VCaP (cell line): ENCODE data around the gene RALGDS.

Experiments
- H3K27ac ChIP-seq: fragments of 450-650 bp; 2 replicates; pipeline ENCODE4 v1.5.1; 2017
- CTCF ChIP-seq: fragments of 450-650 bp; conservative IDR thresholded peaks from 2 replicates; pipeline ENCODE4 v1.5.1; 2017; ENCODE audit warnings: mild to moderate bottlenecking, moderate library complexity

RALGDS gene

GRCh38 chr9:133116346-133117231, 4.5 kb downstream of the RALGDS start:
- no peak for TF ChIP-seq CTCF
- peak overlapping the region; percentile 96; the same call in 1 of the 2 replicates for H3K27ac ChIP-seq

GRCh38 chr9:133115604-133116345, 5.3 kb downstream of the RALGDS start:
- H3K27ac ChIP-seq, result peak overlapping the region; percentile 96

DNA sequence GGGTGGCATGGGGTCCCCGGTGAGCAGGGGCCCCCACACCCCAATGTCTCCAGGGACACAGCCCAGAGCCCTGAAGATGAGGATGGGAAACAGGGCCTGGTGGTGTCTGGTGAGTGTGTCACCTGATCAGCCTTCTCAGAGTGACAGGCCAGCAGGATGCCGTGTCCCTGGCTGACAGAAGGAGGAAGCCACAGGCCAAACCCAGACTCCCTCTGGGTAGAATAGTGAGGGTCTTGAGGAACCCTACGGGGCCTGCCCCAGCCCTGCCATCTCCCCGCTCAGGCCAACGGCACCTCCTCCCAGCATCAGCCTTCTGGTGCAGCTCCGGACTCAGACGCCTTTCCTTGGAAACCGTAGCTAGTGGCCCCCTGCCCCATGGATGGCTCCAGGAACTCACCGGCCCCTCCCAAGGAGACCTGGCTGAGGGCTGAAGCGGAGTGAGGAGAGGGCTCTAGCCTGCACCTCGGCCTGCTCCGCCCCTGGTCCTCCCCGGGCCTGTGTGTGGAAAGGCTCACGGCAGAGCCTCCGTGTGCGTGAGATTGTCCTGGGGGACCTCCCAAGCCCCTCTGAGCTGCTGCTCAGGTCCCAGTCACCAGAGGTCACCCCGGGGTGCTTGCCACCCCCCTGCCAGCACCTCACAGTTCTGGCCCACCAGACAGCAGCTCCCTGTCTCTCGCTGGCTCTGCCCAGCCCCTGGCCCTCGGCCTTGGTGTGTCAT, 6.0 kb downstream of the RALGDS start:
- peak overlapping the region; percentile 96 for H3K27ac ChIP-seq
- TF ChIP-seq CTCF, result no peak

More at GRCh38 chr9:133115604-133116345, 5.3 kb downstream of the RALGDS start:
- TF ChIP-seq CTCF, result no peak

- peak overlapping the region; percentile 96 for H3K27ac ChIP-seq
These were observed 6.8 kb downstream of the RALGDS start for GRCh38 chr9:133113949-133114885.

DNA sequence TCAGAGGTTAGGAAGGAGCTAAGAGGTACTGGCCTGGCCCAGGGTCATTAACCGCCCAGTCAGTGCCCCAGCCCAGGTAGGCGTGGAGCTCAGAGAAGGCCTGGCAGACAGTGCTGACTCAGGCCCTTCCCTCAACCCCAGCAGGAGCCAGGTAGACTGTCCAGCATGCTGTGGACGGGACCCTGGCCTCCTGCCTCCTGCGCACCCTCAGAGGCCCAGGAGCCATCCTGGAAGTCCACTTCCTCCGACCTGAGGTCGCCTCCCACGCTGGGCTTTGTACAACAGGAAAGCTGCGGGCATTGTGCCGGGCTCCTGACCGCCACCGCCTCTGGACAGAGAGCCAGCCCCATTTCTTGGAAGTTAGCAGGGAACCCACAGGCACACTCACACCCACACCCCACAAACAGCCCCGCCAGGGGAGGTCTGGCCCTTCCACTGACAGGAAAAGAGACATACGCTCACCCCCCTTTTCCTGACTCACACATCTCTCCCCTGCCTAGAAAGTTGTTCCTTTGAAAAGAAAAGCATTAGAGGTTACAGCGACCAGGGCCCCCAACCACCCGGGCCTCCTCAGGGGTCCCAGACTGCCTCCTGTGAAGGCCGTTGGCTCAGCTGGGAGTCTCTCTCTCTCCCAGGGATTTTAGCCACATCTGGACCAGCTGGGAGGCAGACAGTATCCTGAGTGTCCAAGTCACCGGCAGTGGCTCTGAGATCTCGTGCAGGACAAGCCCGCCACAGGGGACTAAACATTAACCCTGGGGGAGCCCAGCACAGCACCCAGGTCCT, 7.7 kb downstream of the RALGDS start:
- peak overlapping the region; percentile 96 for H3K27ac ChIP-seq

More at GRCh38 chr9:133113949-133114885, 6.8 kb downstream of the RALGDS start:
- no peak for TF ChIP-seq CTCF

More for the DNA sequence above, 7.7 kb downstream of the RALGDS start:
- no peak for TF ChIP-seq CTCF
